IMR-90 (cell line): ENCODE data around the gene HTT-AS. TPM values are rescaled to one million over a fixed set of nuclear protein-coding genes. Genes with fewer than 3 reads are reported as not detected.

Experiments used
- ATAC-seq: fragments of 200-7000 bp; cut with Tn5 transposase; 2 replicates; pipeline ENCODE4 v1.9.1; 2020; ENCODE audit warnings: low read depth, mild to moderate bottlenecking, moderate library complexity
- BruUV-seq: library from RNA; stranded (reverse); fragments of 400-500 nt; replicated peaks from 2 replicates; lab custom pipeline; 2021; lab: Mats Ljungman, UMichigan
- CTCF ChIA-PET: fragments of 300-600 bp; formaldehyde crosslinking; extraction: SDS; loops from one replicate; lab custom pipeline; 2021; ENCODE audit warnings: antibody characterized with exemption; lab: Yijun Ruan, JAX
- POLR2A ChIA-PET: fragments of 300-600 bp; sonication (Branson Sonifier 250); formaldehyde crosslinking; loops from one replicate; lab custom pipeline; 2022; ENCODE audit warnings: antibody characterized with exemption; ENCODE audit not compliant: unreplicated experiment; lab: Charles Lee
- DNase-seq: peaks from one replicate; pipeline ENCODE4 v3.0.0; 2013
- H2AFZ ChIP-seq: replicated peaks from 2 replicates; pipeline ENCODE3; 2013; ENCODE audit warnings: low read length, mild to moderate bottlenecking; ENCODE audit not compliant: poor library complexity
- H2AK5ac ChIP-seq: 2 replicates; pipeline ENCODE4 v1.6.1; 2013; ENCODE audit warnings: low read depth, low read length, inconsistent platforms
- H2AK9ac ChIP-seq: replicated peaks from 2 replicates; pipeline ENCODE3; 2013; ENCODE audit warnings: mild to moderate bottlenecking, low read depth, low read length, moderate library complexity; ENCODE audit not compliant: poor library complexity
- H2BK120ac ChIP-seq: 2 replicates; pipeline ENCODE4 v1.6.1; 2013; ENCODE audit warnings: low read depth, low read length, inconsistent platforms
- H2BK15ac ChIP-seq: 3 replicates; pipeline ENCODE4 v1.6.1; 2013; ENCODE audit warnings: low read depth, low read length, inconsistent platforms
- H2BK20ac ChIP-seq: 2 replicates; pipeline ENCODE4 v1.6.1; 2013; ENCODE audit warnings: low read depth, mild to moderate bottlenecking, inconsistent platforms, low read length, moderate library complexity
- H2BK5ac ChIP-seq: 2 replicates; pipeline ENCODE4 v1.6.1; 2013; ENCODE audit warnings: mild to moderate bottlenecking, low read depth, low read length, inconsistent platforms; ENCODE audit not compliant: poor library complexity, severe bottlenecking
- H3K14ac ChIP-seq: replicated peaks from 2 replicates; pipeline ENCODE4 v1.6.1; 2013; ENCODE audit warnings: low read depth, low read length, inconsistent platforms
- H3K18ac ChIP-seq: 2 replicates; pipeline ENCODE4 v1.6.1; 2013; ENCODE audit warnings: low read depth, low read length, control low read depth
- H3K23ac ChIP-seq: 2 replicates; pipeline ENCODE4 v1.6.1; 2013; ENCODE audit warnings: low read depth, low read length, inconsistent platforms
- H3K27ac ChIP-seq: 2 replicates; pipeline ENCODE4 v1.5.1; 2013; ENCODE audit warnings: mild to moderate bottlenecking, control low read depth, low read length; ENCODE audit not compliant: insufficient read depth
- H3K27me3 ChIP-seq: 2 replicates; pipeline ENCODE4 v1.6.1; 2013; ENCODE audit warnings: low read length; ENCODE audit not compliant: control insufficient read depth, insufficient read depth
- H3K36me3 ChIP-seq: 2 replicates; pipeline ENCODE4 v1.6.1; 2013; ENCODE audit warnings: low read length, mixed read lengths; ENCODE audit not compliant: control insufficient read depth, insufficient read depth
- H3K4ac ChIP-seq: 2 replicates; pipeline ENCODE4 v1.6.1; 2013; ENCODE audit warnings: low read depth, low read length, inconsistent platforms
- H3K4me1 ChIP-seq: 2 replicates; pipeline ENCODE4 v1.6.1; 2013; ENCODE audit warnings: low read length, mixed read lengths; ENCODE audit not compliant: control insufficient read depth, insufficient read depth
- H3K4me2 ChIP-seq: 2 replicates; pipeline ENCODE4 v1.6.1; 2013; ENCODE audit warnings: low read depth, mild to moderate bottlenecking, control low read depth, low read length, moderate library complexity
- H3K4me3 ChIP-seq: 2 replicates; pipeline ENCODE4 v1.5.1; 2013; ENCODE audit warnings: low read depth, mild to moderate bottlenecking, control low read depth, low read length, moderate library complexity; ENCODE audit not compliant: insufficient read depth
- H3K56ac ChIP-seq: 2 replicates; pipeline ENCODE4 v1.6.1; 2013; ENCODE audit warnings: low read length, inconsistent platforms; ENCODE audit not compliant: insufficient read depth; ENCODE audit errors: extremely low read depth
- H3K79me1 ChIP-seq, 2 experiments: 2 replicates each; pipeline ENCODE4 v1.6.1; 2013; ENCODE audit warnings: low read length in 2 of 2, inconsistent platforms in 1 of 2, low read depth in 1 of 2
- H3K9ac ChIP-seq: 2 replicates; pipeline ENCODE4 v1.6.1; 2013; ENCODE audit warnings: low read depth, low read length, control low read depth
- H3K9me1 ChIP-seq: 2 replicates; pipeline ENCODE4 v1.6.1; 2013; ENCODE audit warnings: low read length, inconsistent platforms; ENCODE audit not compliant: insufficient read depth
- H3K9me3 ChIP-seq: 2 replicates; pipeline ENCODE4 v1.6.1; 2013; ENCODE audit warnings: low read length; ENCODE audit not compliant: control insufficient read depth, insufficient read depth
- H4K20me1 ChIP-seq: 2 replicates; pipeline ENCODE4 v1.6.1; 2013; ENCODE audit warnings: low read length, inconsistent platforms; ENCODE audit not compliant: insufficient read depth
- H4K5ac ChIP-seq: 2 replicates; pipeline ENCODE4 v1.6.1; 2013; ENCODE audit warnings: mild to moderate bottlenecking, low read depth, low read length, control low read depth
- H4K8ac ChIP-seq, 2 experiments: 2 replicates each; pipeline ENCODE4 v1.6.1; 2013; ENCODE audit warnings: low read depth in 2 of 2, low read length in 2 of 2, control low read depth in 1 of 2, inconsistent platforms in 1 of 2
- H4K91ac ChIP-seq: 2 replicates; pipeline ENCODE4 v1.6.1; 2013; ENCODE audit warnings: low read depth, low read length, inconsistent platforms; ENCODE audit not compliant: insufficient read depth
- BHLHE40 ChIP-seq: fragments of 150-350 bp; IDR thresholded peaks from 2 replicates; pipeline ENCODE4 v1.6.1; 2016; ENCODE audit warnings: mild to moderate bottlenecking, low read depth, low read length
- CEBPB ChIP-seq: IDR thresholded peaks from 2 replicates; pipeline ENCODE4 v1.6.1; 2012; ENCODE audit warnings: low read depth, low read length, improper control_type of control experiment
- CHD1 ChIP-seq: IDR thresholded peaks from 2 replicates; pipeline ENCODE4 v1.6.1; 2012; ENCODE audit warnings: low read depth, low read length, improper control_type of control experiment
- CTCF ChIP-seq: conservative IDR thresholded peaks from 2 replicates; pipeline ENCODE4 v1.5.1; 2012; ENCODE audit warnings: mild to moderate bottlenecking, low read depth, low read length, improper control_type of control experiment
- ELK1 ChIP-seq: fragments of 150-350 bp; IDR thresholded peaks from 2 replicates; pipeline ENCODE4 v1.6.1; 2016; ENCODE audit warnings: low read depth, mild to moderate bottlenecking, low read length, moderate library complexity, borderline replicate concordance
- FOS ChIP-seq: fragments of 150-350 bp; IDR thresholded peaks from 2 replicates; pipeline ENCODE4 v1.6.1; 2016; ENCODE audit warnings: low read depth, low read length
- MAZ ChIP-seq: IDR thresholded peaks from 2 replicates; pipeline ENCODE4 v1.6.1; 2012; ENCODE audit warnings: low read depth, mild to moderate bottlenecking, low read length, improper control_type of control experiment, moderate library complexity, borderline replicate concordance
- MXI1 ChIP-seq: IDR thresholded peaks from 2 replicates; pipeline ENCODE4 v1.6.1; 2012; ENCODE audit warnings: low read depth, mild to moderate bottlenecking, low read length, moderate library complexity, borderline replicate concordance
- NFE2L2 ChIP-seq: fragments of 150-350 bp; IDR thresholded peaks from 2 replicates; pipeline ENCODE4 v1.6.1; 2016; ENCODE audit warnings: low read depth, mild to moderate bottlenecking, low read length
- POLR2A ChIP-seq: IDR thresholded peaks from 2 replicates; pipeline ENCODE4 v1.6.1; 2012; ENCODE audit warnings: mild to moderate bottlenecking, low read depth, low read length
- RAD21 ChIP-seq: IDR thresholded peaks from 2 replicates; pipeline ENCODE4 v1.6.1; 2012; ENCODE audit warnings: low read length, improper control_type of control experiment
- RCOR1 ChIP-seq: IDR thresholded peaks from 2 replicates; pipeline ENCODE4 v1.6.1; 2012; ENCODE audit warnings: mild to moderate bottlenecking, low read length, improper control_type of control experiment; ENCODE audit not compliant: insufficient replicate concordance
- RFX5 ChIP-seq: IDR thresholded peaks from 2 replicates; pipeline ENCODE4 v1.8.0; 2012; ENCODE audit warnings: low read depth, mild to moderate bottlenecking, low read length, moderate library complexity
- SMC3 ChIP-seq: fragments of 150-350 bp; IDR thresholded peaks from 2 replicates; pipeline ENCODE4 v1.6.1; 2016; ENCODE audit warnings: low read depth, mild to moderate bottlenecking, antibody characterized with exemption, low read length, moderate library complexity
- USF2 ChIP-seq: fragments of 150-350 bp; IDR thresholded peaks from 2 replicates; pipeline ENCODE4 v1.6.1; 2017; ENCODE audit warnings: mild to moderate bottlenecking, antibody characterized with exemption, low read length, low read depth
- WGBS, 2 experiments: methylation state at CpG; one replicate each; pipeline versions ENCODE4 v1.1.5 to v1.1.7; 2013; ENCODE audit warnings: missing lambda C conversion rate in 2 of 2; ENCODE audit not compliant: insufficient read length in 1 of 2; ENCODE audit errors: extremely low coverage in 2 of 2; 5-methylcytosine and 5-hydroxymethylcytosine counted together
- dilution Hi-C: fragments of 300-500 bp; cut with HindIII; formaldehyde crosslinking; loops from one replicate; pipeline ENCODE4 v1.14.3; 2018; ENCODE audit warnings: low sequenced_read_pairs; ENCODE audit not compliant: unreplicated experiment
- in situ Hi-C: fragments of 300-500 bp; cut with MboI; formaldehyde crosslinking; loops from 3 replicates; pipeline ENCODE4 v1.14.3; 2019; ENCODE audit warnings: low sequenced_read_pairs, inconsistent platforms, mixed read lengths
- intact Hi-C: fragments of 100-400 bp; cut with micrococcal nuclease; formaldehyde crosslinking; loops from 2 replicates; pipeline ENCODE4 v1.10.0; 2022
- polyA plus RNA-seq, 3 experiments: library from polyadenylated mRNA; depleted of rRNA; stranded (reverse); fragments of >200 nt; gene quantifications; 2 replicates each; pipeline ENCODE4 v1.2.3, GENCODE V29; 2012; ENCODE audit warnings: low replicate concordance in 1 of 3
- total RNA-seq: library from RNA; depleted of rRNA; stranded (reverse); fragments of >200 nt; gene quantifications from 2 replicates; pipeline ENCODE4 v1.2.3, GENCODE V29; 2012

Gene HTT-AS
- total and polyA plus RNA-seq, 2 of the 4 experiments (the other 2 are of a cell fraction), result not detected

- Histone ChIP-seq H4K91ac (no peak overlapping the region), H2BK15ac (no peak overlapping the region), H2BK20ac (no peak overlapping the region; the same call in 1 of the 2 replicates), H3K18ac (no peak overlapping the region), H3K9ac (no peak overlapping the region), H4K8ac (no peak overlapping the region), H3K23ac (no peak overlapping the region), H3K4ac (no peak overlapping the region), H2AK5ac (peak overlapping the region; percentile 14; the same call in 1 of the 2 replicates), H3K27me3 (no peaks in the 10 kb centered on the region), H3K79me1 (peaks cover 12 to 69% of the 10 kb centered on the region in 2 experiments), H3K4me2 (no peak overlapping the region), H3K36me3 (peaks cover 30% of the 10 kb centered on the region), H3K9me1 (peaks cover 13% of the 10 kb centered on the region), H4K20me1 (peaks cover 6% of the 10 kb centered on the region; the same call in 1 of the 2 replicates), H2AFZ (no peak overlapping the region), H3K4me3 (no peak overlapping the region), H3K4me1 (peaks cover 18% of the 10 kb centered on the region), H3K56ac (no peak overlapping the region), H2BK5ac (no peak overlapping the region), H2AK9ac (no peak overlapping the region), H4K5ac (no peak overlapping the region), H2BK120ac (peak overlapping the region; percentile 18; the same call in 1 of the 2 replicates), H3K14ac (no peak overlapping the region), H3K27ac (no peak overlapping the region), H3K9me3 (no peaks in the 10 kb centered on the region)
- CTCF ChIA-PET, result no interaction called here
- DNase-seq, result no peak
- no TSS peak for BruUV-seq
- no peak for ATAC-seq
- 100% methylated on average over 1 of the region's 4 CpGs; no CpG with 5 or more reads in 1 of the 2 experiments for WGBS, 2 experiments
- in situ Hi-C loops (no loop called here), dilution Hi-C loops (no loop called here), intact Hi-C loops (no loop called here)
- POLR2A ChIA-PET, result no interaction called here
- no peak for TF ChIP-seq MXI1
- TF ChIP-seq SMC3, result no peak
- TF ChIP-seq CHD1, result no peak
- no peak for TF ChIP-seq BHLHE40
- no peak for TF ChIP-seq CEBPB
- TF ChIP-seq ELK1, result no peak
- no peak for TF ChIP-seq USF2
- TF ChIP-seq RFX5, result no peak
- no peak for TF ChIP-seq CTCF
- TF ChIP-seq NFE2L2, result no peak
- no peak for TF ChIP-seq POLR2A
- no peak for TF ChIP-seq RAD21
- no peak for TF ChIP-seq RCOR1
- TF ChIP-seq FOS, result no peak
- no peak for TF ChIP-seq MAZ
These were observed 37.9 kb upstream of the HTT-AS start for GRCh38 chr4:3112201-3112600.
